GM18511 (cell line): ENCODE measurements around the gene ANKRD50.
A peak's percentile ranks its signal among the peaks of the same experiment; 100 is the strongest.

Experiments used
- ATAC-seq: cut with Tn5 transposase; IDR thresholded peaks from one replicate; pipeline ENCODE4 v1.9.1; 2021; ENCODE audit warnings: mild to moderate bottlenecking, moderate library complexity; ENCODE audit not compliant: unreplicated experiment

ANKRD50 gene

GRCh38 chr4:124640022-124640730 lies 72.4 kb downstream of the ANKRD50 start:
- ATAC-seq: no peak

GRCh38 chr4:124637321-124637720 lies 75.2 kb downstream of the ANKRD50 start:
- no peak for ATAC-seq

DNA sequence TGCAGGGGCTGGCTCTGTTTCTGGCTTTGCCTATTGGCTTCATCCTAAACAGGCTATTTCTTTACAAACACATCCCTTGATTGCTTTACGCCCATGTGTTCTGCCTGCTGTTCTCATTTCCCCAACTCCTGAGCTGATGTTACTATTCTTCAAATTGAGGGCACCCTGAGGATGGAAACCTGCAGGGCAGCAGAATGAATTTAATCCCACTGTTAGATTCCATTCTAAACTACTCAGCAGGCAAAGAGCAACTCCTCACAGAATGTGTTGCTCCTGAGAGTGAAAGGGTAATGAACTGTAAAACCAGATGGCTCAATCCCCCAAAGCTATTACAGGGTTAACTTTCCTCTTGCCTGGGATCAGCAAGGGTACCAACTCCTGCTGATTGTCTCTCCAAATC lies 75.7 kb downstream of the ANKRD50 start:
- ATAC-seq: no peak

DNA sequence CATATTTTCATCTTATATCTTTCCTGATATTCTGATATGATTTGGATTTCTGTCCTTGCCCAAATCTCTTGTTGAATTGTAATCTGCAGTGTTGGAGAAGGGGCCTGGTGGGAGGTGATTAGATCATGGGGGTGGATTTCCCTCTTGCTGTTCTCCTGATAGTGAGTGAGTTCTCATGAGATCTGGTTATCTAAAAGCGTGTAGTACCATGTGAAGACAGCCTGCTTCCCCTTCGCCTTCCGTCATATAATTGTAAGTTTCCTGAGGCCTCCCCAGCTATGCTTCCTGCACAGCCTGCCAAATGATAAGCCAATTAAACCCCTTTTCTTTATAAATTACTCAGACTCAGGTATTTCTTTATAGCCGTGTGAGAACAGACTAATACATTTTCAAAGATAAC lies 77.2 kb downstream of the ANKRD50 start:
- no peak for ATAC-seq

DNA sequence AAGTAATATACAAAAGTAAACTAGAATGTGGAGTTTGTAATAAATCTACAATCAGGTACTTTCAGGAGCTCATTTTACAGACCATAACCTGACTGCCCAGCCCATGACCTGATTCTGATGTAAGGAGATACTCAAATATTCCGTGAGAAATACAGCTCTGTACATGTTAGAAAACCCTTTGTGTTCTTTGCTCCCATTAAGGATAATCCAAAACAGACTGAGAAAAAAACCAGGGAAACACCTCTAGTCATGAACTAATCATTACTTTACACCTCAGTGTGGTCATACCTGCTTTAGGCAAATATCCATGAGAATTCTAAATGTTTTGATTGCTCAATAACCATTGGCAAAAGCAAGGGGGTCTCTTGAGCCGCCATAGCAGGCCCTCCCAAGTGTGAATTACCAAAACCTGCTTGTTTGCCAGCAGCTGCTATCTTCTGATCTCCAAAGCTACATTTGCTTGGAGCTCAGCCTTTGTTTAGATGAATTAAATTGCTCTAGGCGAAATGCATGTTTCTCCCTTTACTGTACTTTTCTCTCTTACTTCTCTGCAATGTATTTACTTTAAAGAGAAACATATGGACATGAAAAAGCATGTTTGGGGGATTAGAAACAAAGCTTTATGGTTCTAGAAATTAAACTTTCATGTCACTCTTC lies 79.1 kb downstream of the ANKRD50 start:
- no peak for ATAC-seq

- no peak for ATAC-seq
Observed at GRCh38 chr4:124632439-124632838, 80.1 kb downstream of the ANKRD50 start.

DNA sequence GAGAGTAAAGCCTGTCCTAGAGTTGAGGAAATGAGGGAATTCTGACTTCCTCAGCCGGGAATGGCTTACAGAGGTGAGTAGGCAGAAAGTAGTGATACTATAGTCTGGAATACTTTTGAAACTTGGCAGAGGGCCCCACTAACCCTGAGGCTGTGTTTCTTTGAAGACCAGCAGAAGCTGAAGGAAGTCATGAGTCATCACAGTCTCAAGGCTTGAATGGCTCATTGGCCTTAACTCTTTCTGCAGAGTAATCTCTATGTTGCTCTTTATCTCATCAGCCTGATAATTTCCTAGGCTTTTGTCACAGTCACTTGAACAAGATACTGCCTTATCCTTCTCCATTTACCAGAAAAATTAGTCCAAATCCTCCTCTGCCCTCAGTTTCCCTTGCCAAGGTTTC lies 80.8 kb downstream of the ANKRD50 start:
- peak; percentile 94 for ATAC-seq

GRCh38 chr4:124629681-124630080 lies 82.9 kb downstream of the ANKRD50 start:
- no peak for ATAC-seq
